ENCODE measurements around the gene WSB2. TPM values are rescaled to one million over a fixed set of nuclear protein-coding genes. Genes with fewer than 3 reads are reported as not detected.

Gene WSB2
- total and polyA plus RNA-seq, 4 experiments from 2014 or later: 18.7 to 31.5 (median 23.9) TPM

DNA sequence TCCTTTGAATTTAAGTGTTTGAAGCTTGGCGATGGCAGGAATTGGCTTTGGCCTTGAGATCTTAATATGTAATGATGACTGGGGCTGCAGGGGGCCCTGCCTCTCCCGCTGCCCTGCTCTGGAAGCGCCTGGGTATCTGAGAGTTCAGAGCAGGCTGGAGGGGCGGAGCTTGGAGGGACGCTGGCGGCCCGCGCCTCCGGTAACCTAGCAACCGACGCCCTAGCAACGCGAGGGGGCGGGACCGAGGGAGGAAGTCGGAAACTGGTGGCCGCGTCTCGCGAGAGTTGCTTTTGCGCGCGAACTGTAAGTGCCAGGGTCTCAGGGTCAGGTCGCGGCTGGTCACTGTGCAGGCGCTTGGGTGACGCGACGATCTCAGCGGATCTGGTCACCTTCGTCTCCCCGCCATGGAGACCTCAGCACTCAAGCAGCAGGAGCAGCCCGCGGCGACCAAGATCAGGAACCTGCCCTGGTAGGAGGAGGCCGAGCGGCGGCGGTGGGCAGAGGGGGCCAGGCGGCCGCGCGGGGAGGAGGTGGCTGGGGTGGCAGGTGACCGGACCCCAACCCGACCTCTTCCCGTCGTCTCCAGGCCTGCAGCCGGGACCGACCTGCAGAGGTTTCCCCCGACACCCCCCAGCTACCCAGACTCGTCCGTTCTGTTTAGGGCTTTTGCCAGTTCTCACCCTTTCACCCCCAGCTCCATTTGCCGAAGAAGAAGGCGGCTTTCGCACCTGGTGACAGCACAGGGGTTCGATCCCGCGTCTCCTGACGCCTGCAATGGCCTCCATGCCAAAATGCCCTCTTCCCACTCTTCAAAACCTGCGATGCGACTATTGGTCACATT, 44.3 kb downstream of the WSB2 start, which contains the start of gene RFC5:
RFC5 (plus strand) TSS at position 280 of the 841 bp plus-strand sequence; CDS start at position 405, 125 bp downstream.
- CTCF ChIA-PET (ENCODE audit: partially characterized antibody): interaction anchor here (1.0 to 1.9 kb wide), 7 partner anchors 16 to 359 kb away, joined by 3 to 6 read pairs (median 4); partner anchors contain the start of gene SUDS3
- DNase-seq: peak; percentile 95 to 96 (median 96)
- peak within 1 kb of the TSS; percentile 66 for H3K27ac ChIP-seq (ENCODE audit: low read depth, low read length)
- H3K4me3 Mint-ChIP-seq: peak within 1 kb of the TSS; percentile 90 to 97 (median 91)
- H3K4me3 ChIP-seq (ENCODE audit: low read length in 2 of 2): peak within 1 kb of the TSS; percentile 9 to 92
- peaks cover 18 to 38% of the 10 kb centered on the region in 2 donors for H3K36me3 Mint-ChIP-seq
- H3K4me1 ChIP-seq (ENCODE audit: insufficient read depth, low read length): peaks cover 15% of the 10 kb centered on the region
- H3K4me1 Mint-ChIP-seq: peaks cover 12 to 23% (median 17%) of the 10 kb centered on the region in 4 donors
- intact Hi-C loops (cut with micrococcal nuclease): loop anchor here (1.0 kb wide), 3 partner anchors 45 to 361 kb away; partner anchors contain the start of genes PEBP1 and WSB2
- peaks cover 0 to 2% (median 0%) of the 10 kb centered on the region in 8 donors for H3K9me3 Mint-ChIP-seq
- peaks cover 0 to 1% of the 10 kb centered on the region in 2 donors for H3K27me3 Mint-ChIP-seq
- POLR2A ChIA-PET (ENCODE audit: partially characterized antibody): interaction anchor here (0.7 to 2.1 kb wide), 5 partner anchors 18 to 360 kb away, joined by 3 to 12 read pairs (median 3); partner anchors contain the start of genes PEBP1, SUDS3 and WSB2
- no peaks in the 10 kb centered on the region for H3K27me3 ChIP-seq (ENCODE audit: insufficient read depth, low read length)
- H3K27ac Mint-ChIP-seq: peak within 1 kb of the TSS; percentile 87 to 98 (median 90)
- no peaks in the 10 kb centered on the region for H3K9me3 ChIP-seq (ENCODE audit: control insufficient read depth in 1 of 2, low read length in 2 of 2)
- peaks cover 17% of the 10 kb centered on the region for H3K36me3 ChIP-seq (ENCODE audit: insufficient read depth, low read length)

DNA sequence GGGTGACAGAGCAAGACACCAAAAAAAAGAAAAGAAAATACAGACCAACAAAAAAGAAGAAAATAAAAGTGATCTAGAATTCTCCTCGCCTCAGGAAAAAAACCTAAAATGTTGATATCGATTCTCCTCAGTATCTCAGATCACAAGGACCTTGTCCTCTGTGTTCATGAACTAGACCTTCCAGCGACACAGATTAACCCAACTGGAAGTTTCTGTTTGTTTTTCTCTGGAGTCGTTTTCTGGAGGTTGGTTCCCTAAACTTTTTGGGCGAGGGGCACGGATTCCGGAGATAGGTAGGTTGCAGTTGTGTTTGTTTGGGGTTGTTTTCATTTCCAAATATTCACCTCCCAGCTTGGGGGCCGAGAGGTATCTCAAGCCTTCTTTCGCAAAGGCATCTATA, 45.0 kb downstream of the WSB2 start:
- Mint-ChIP-seq H3K27ac (peak overlapping the region in 5 of 7 donors; percentile 27 to 98 (median 89)), H3K9me3 (peaks cover 0 to 2% (median 0%) of the 10 kb centered on the region in 8 donors), H3K36me3 (peaks cover 18 to 33% of the 10 kb centered on the region in 2 donors), H3K27me3 (peaks cover 0 to 1% of the 10 kb centered on the region in 2 donors), H3K4me1 (peaks cover 12 to 23% (median 17%) of the 10 kb centered on the region in 4 donors), H3K4me3 (peak overlapping the region in 7 of 8 donors; percentile 90 to 97 (median 91))
- Histone ChIP-seq H3K27me3 (ENCODE audit: insufficient read depth, low read length) (no peaks in the 10 kb centered on the region), H3K4me1 (ENCODE audit: insufficient read depth, low read length) (peaks cover 15% of the 10 kb centered on the region), H3K9me3 (ENCODE audit: control insufficient read depth in 1 of 2, low read length in 2 of 2) (no peaks in the 10 kb centered on the region), H3K27ac (ENCODE audit: low read depth, low read length) (no peak overlapping the region), H3K4me3 (ENCODE audit: low read length in 2 of 2) (peak overlapping the region in 1 of 2 donors; percentile 92), H3K36me3 (ENCODE audit: insufficient read depth, low read length) (peaks cover 17% of the 10 kb centered on the region)
- no peak for DNase-seq
- intact Hi-C loops (cut with micrococcal nuclease): loop anchor here (1.0 kb wide), 3 partner anchors 45 to 361 kb away; partner anchors contain the start of genes PEBP1 and WSB2
- POLR2A ChIA-PET (ENCODE audit: partially characterized antibody): interaction anchor here (0.7 to 2.1 kb wide), 4 partner anchors 19 to 361 kb away, joined by 3 to 12 read pairs (median 4); partner anchors contain the start of genes PEBP1, SUDS3 and WSB2
- CTCF ChIA-PET (ENCODE audit: partially characterized antibody): interaction anchor here (1.0 to 1.9 kb wide), 6 partner anchors 19 to 360 kb away, joined by 3 to 6 read pairs (median 4); partner anchors contain the start of gene SUDS3

DNA sequence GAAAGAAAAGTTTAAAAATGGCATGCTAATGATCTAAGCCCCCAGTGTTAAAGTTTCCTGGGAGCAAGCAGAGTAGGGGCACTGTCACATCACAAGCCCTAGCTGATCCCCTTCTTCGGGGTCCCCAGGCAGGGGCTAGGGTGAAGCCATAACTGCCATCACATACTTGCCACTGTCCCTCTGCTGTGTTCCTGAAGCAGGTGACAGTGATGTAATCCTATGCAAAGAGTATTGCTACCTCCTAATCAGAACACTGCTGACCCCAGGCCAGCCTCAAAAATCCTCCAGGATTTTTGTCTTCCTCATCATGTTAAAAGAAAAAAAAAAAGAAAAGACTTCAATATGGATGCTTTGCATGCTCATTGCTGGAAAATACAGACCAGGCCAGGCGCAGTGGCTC, 45.7 kb downstream of the WSB2 start:
- Histone ChIP-seq H3K4me3 (ENCODE audit: low read length in 2 of 2) (no peak overlapping the region), H3K36me3 (ENCODE audit: insufficient read depth, low read length) (peaks cover 12% of the 10 kb centered on the region), H3K9me3 (ENCODE audit: control insufficient read depth in 1 of 2, low read length in 2 of 2) (no peaks in the 10 kb centered on the region), H3K27ac (ENCODE audit: low read depth, low read length) (no peak overlapping the region), H3K27me3 (ENCODE audit: insufficient read depth, low read length) (no peaks in the 10 kb centered on the region), H3K4me1 (ENCODE audit: insufficient read depth, low read length) (peaks cover 15% of the 10 kb centered on the region)
- DNase-seq: no peak
- POLR2A ChIA-PET (ENCODE audit: partially characterized antibody): no interaction called here
- intact Hi-C loops (cut with micrococcal nuclease): no loop called here
- Mint-ChIP-seq H3K27me3 (peaks cover 0 to 1% of the 10 kb centered on the region in 2 donors), H3K27ac (peak overlapping the region in 4 of 7 donors; percentile 4 to 98 (median 38)), H3K4me3 (peak overlapping the region in 5 of 8 donors; percentile 4 to 90 (median 47)), H3K36me3 (peaks cover 11 to 27% of the 10 kb centered on the region in 2 donors), H3K9me3 (peaks cover 0 to 2% (median 0%) of the 10 kb centered on the region in 8 donors), H3K4me1 (peaks cover 12 to 23% (median 17%) of the 10 kb centered on the region in 4 donors)
- CTCF ChIA-PET (ENCODE audit: partially characterized antibody): no interaction called here

DNA sequence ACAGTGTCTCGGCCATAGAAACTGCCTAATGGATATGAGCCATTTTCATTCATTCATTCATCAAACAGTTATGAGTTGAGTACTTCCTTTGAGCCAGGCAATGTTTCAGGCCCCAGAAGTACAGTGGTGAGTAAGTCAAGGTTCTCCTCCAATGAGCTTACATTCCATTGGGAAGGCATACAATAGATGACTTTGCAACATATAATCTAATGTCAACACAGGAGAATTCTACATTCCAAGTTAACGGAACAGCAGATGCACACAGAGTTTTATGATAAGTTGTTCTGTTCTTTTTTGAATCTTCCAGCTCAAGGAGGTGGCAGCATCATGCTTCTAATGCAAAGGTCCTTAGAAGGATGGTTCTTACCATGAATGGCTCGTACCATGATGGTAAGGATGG, 47.7 kb downstream of the WSB2 start:
- CTCF ChIA-PET (ENCODE audit: partially characterized antibody): no interaction called here
- no peaks in the 10 kb centered on the region for H3K36me3 ChIP-seq (ENCODE audit: insufficient read depth, low read length)
- Mint-ChIP-seq H3K4me1 (peaks cover 12 to 23% (median 17%) of the 10 kb centered on the region in 4 donors), H3K27me3 (peaks cover 0 to 1% of the 10 kb centered on the region in 2 donors), H3K36me3 (peaks cover 0 to 13% of the 10 kb centered on the region in 2 donors), H3K4me3 (no peak overlapping the region), H3K9me3 (peaks cover 0 to 2% (median 0%) of the 10 kb centered on the region in 8 donors), H3K27ac (peak overlapping the region in 1 of 7 donors; percentile 40)
- intact Hi-C loops (cut with micrococcal nuclease): no loop called here
- H3K4me1 ChIP-seq (ENCODE audit: insufficient read depth, low read length): peaks cover 15% of the 10 kb centered on the region
- no peaks in the 10 kb centered on the region for H3K9me3 ChIP-seq (ENCODE audit: control insufficient read depth in 1 of 2, low read length in 2 of 2)
- no peaks in the 10 kb centered on the region for H3K27me3 ChIP-seq (ENCODE audit: insufficient read depth, low read length)
- no peak overlapping the region for H3K27ac ChIP-seq (ENCODE audit: low read depth, low read length)
- POLR2A ChIA-PET (ENCODE audit: partially characterized antibody): no interaction called here
- DNase-seq: no peak
- no peak overlapping the region for H3K4me3 ChIP-seq (ENCODE audit: low read length in 2 of 2)

DNA sequence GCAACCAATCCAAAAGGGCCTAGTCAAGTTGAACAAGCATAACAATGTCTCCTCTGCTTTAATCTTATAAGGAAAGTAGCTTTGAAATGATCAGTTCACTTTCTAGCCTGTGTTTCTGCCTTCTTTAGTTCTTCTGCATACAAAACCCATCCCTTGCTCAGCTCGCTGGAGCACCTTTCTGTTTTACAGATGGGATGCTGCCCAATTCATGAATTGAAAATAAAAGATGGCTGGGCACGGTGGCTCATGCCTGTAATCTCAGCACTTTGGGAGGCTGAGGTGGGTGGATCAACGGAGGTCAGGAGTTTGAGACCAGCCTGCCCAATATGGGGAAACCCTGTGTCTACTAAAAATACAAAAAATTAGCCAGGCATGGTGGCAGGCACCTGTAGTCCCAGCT, 49.0 kb downstream of the WSB2 start:
- Mint-ChIP-seq H3K4me1 (peaks cover 3 to 10% (median 6%) of the 10 kb centered on the region in 4 donors), H3K36me3 (peaks cover 0 to 5% of the 10 kb centered on the region in 2 donors), H3K27me3 (peaks cover 0 to 4% of the 10 kb centered on the region in 2 donors), H3K9me3 (peaks cover 0 to 2% (median 0%) of the 10 kb centered on the region in 8 donors), H3K27ac (no peak overlapping the region), H3K4me3 (no peak overlapping the region)
- ChIA-PET POLR2A (ENCODE audit: partially characterized antibody) (no interaction called here), CTCF (ENCODE audit: partially characterized antibody) (no interaction called here)
- Histone ChIP-seq H3K27ac (ENCODE audit: low read depth, low read length) (no peak overlapping the region), H3K9me3 (ENCODE audit: control insufficient read depth in 1 of 2, low read length in 2 of 2) (no peaks in the 10 kb centered on the region), H3K4me1 (ENCODE audit: insufficient read depth, low read length) (peaks cover 8% of the 10 kb centered on the region), H3K27me3 (ENCODE audit: insufficient read depth, low read length) (no peaks in the 10 kb centered on the region), H3K36me3 (ENCODE audit: insufficient read depth, low read length) (no peaks in the 10 kb centered on the region), H3K4me3 (ENCODE audit: low read length in 2 of 2) (no peak overlapping the region)
- DNase-seq: no peak
- intact Hi-C loops (cut with micrococcal nuclease): no loop called here

- no peak overlapping the region for H3K4me3 Mint-ChIP-seq
- peaks cover 0 to under 1% (median 0%) of the 10 kb centered on the region in 8 donors for H3K9me3 Mint-ChIP-seq
- peaks cover 0 to under 1% of the 10 kb centered on the region in 2 donors for H3K36me3 Mint-ChIP-seq
- Histone ChIP-seq H3K27me3 (ENCODE audit: insufficient read depth, low read length) (no peaks in the 10 kb centered on the region), H3K4me3 (ENCODE audit: low read length in 2 of 2) (no peak overlapping the region), H3K36me3 (ENCODE audit: insufficient read depth, low read length) (no peaks in the 10 kb centered on the region), H3K9me3 (ENCODE audit: control insufficient read depth in 1 of 2, low read length in 2 of 2) (no peaks in the 10 kb centered on the region), H3K27ac (ENCODE audit: low read depth, low read length) (no peak overlapping the region), H3K4me1 (ENCODE audit: insufficient read depth, low read length) (peaks cover 6% of the 10 kb centered on the region)
- DNase-seq: no peak
- no peak overlapping the region for H3K27ac Mint-ChIP-seq
- ChIA-PET CTCF (ENCODE audit: partially characterized antibody) (no interaction called here), POLR2A (ENCODE audit: partially characterized antibody) (no interaction called here)
- intact Hi-C loops (cut with micrococcal nuclease): no loop called here
- H3K4me1 Mint-ChIP-seq: peaks cover 1 to 5% (median 3%) of the 10 kb centered on the region in 4 donors
- H3K27me3 Mint-ChIP-seq: peaks cover 0 to 4% of the 10 kb centered on the region in 2 donors
Measured at GRCh38 chr12:118011377-118011776, 49.6 kb downstream of the WSB2 start.

DNA sequence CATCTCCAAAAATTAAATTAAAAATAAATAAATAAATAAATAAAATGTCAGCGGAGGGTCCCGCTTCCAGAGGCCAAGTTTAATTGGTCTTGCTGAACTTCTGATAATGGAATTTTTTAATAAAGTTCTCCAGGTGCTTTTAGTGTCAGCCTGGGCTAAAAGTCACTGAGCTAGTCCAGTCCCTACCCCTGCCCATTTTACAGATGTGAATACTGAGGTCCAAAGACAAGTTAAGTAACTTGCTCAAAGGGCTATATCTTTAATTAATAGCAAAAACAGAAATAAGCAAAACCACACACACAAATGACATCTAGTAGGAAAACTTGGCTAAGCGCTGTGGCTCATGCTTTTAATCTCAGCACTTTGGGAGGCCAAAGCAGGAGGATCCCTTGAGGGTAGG, 50.1 kb downstream of the WSB2 start:
- intact Hi-C loops (cut with micrococcal nuclease): no loop called here
- POLR2A ChIA-PET (ENCODE audit: partially characterized antibody): no interaction called here
- H3K27me3 ChIP-seq (ENCODE audit: insufficient read depth, low read length): no peaks in the 10 kb centered on the region

More for the DNA sequence above, 50.1 kb downstream of the WSB2 start:
- H3K9me3 Mint-ChIP-seq: no peaks in the 10 kb centered on the region
- Histone ChIP-seq H3K36me3 (ENCODE audit: insufficient read depth, low read length) (no peaks in the 10 kb centered on the region), H3K27ac (ENCODE audit: low read depth, low read length) (no peak overlapping the region), H3K4me3 (ENCODE audit: low read length in 2 of 2) (no peak overlapping the region), H3K9me3 (ENCODE audit: control insufficient read depth in 1 of 2, low read length in 2 of 2) (no peaks in the 10 kb centered on the region), H3K4me1 (ENCODE audit: insufficient read depth, low read length) (peaks cover under 1% of the 10 kb centered on the region)
- H3K36me3 Mint-ChIP-seq: no peaks in the 10 kb centered on the region
- H3K4me1 Mint-ChIP-seq: peaks cover 0 to under 1% (median 0%) of the 10 kb centered on the region in 4 donors
- CTCF ChIA-PET (ENCODE audit: partially characterized antibody): no interaction called here
- no peak overlapping the region for H3K27ac Mint-ChIP-seq
- DNase-seq: no peak
- H3K4me3 Mint-ChIP-seq: no peak overlapping the region
- H3K27me3 Mint-ChIP-seq: peaks cover 0 to 4% of the 10 kb centered on the region in 2 donors
